SJCRH30 (cell line): ENCODE measurements around the gene MOB1B. TPM values are rescaled to one million over a fixed set of nuclear protein-coding genes. Genes with fewer than 3 reads are reported as not detected.

Experiments
- DNase-seq, 2 experiments: peaks; one replicate each; pipeline ENCODE4 v3.0.0-alpha.2; 2015 to 2020
- H3K27ac ChIP-seq: fragments of 250-450 bp; sonication (Bioruptor Pico); 2 replicates; pipeline ENCODE4 v1.5.1; 2020; ENCODE audit warnings: mild to moderate bottlenecking, moderate library complexity
- H3K27me3 ChIP-seq: fragments of 250-450 bp; sonication (Bioruptor Pico); 2 replicates; pipeline ENCODE4 v1.5.1; 2020; ENCODE audit warnings: mild to moderate bottlenecking, moderate library complexity
- H3K36me3 ChIP-seq: fragments of 250-450 bp; sonication (Bioruptor Pico); 2 replicates; pipeline ENCODE4 v1.5.1; 2020; ENCODE audit warnings: mild to moderate bottlenecking, moderate library complexity
- H3K4me1 ChIP-seq: fragments of 250-450 bp; sonication (Bioruptor Pico); 2 replicates; pipeline ENCODE4 v1.5.1; 2020; ENCODE audit warnings: mild to moderate bottlenecking, moderate library complexity
- H3K4me3 ChIP-seq: fragments of 250-450 bp; sonication (Bioruptor Pico); 2 replicates; pipeline ENCODE4 v1.5.1; 2020; ENCODE audit warnings: mild to moderate bottlenecking, moderate library complexity
- H3K9me3 ChIP-seq: fragments of 250-450 bp; sonication (Bioruptor Pico); replicated peaks from 2 replicates; pipeline ENCODE4 v1.5.1; 2020; ENCODE audit warnings: mild to moderate bottlenecking, moderate library complexity
- total RNA-seq: library from RNA; depleted of rRNA; stranded (reverse); fragments of >200 nt; shearing (Covaris generic); gene quantifications from 2 replicates; pipeline ENCODE4 v1.2.3, GENCODE V29; 2014; rRNA removed

Gene MOB1B
- 17.9 and 20.4 TPM in 2 replicates for total RNA-seq

DNA sequence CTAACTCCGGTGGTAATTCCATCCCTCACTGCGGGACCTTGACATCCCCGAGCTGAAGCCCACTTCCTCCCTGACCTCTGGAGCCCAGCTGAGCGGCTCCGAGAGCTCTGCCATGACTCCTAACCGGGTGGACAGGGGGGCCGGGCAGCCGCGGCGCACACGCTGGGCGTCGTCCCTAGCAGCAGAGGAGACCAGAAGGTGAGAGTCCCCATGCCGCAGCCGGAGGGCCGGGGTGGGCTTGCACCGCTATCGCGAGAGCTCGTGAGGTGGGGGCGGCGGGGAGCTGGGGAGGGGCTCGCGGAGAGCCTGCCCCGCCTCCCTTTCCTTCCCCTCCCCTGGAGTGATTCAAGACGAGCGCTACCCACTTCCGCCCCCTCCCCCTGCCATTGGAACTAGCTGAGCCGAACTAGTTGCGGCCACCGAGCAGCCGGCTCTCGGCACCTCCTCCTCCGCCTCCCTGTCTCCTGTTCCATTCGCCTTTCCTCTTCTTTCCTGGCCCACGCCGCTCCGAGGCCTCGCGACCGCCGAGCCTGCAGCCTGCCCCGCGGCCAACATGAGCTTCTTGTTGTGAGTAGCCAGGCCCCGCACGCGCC, at the start of gene MOB1B:
Gene MOB1B, plus strand, starts transcription at position 386 of the 593 bp plus-strand sequence. Its CDS starts 168 bp downstream, at position 554.
- Histone ChIP-seq H3K4me3 (peak within 1 kb of the TSS; percentile 84), H3K9me3 (no peaks in the 10 kb centered on the region), H3K36me3 (peaks cover 17% of the 10 kb centered on the region), H3K4me1 (no peaks in the 10 kb centered on the region), H3K27ac (peak within 1 kb of the TSS; percentile 63), H3K27me3 (no peaks in the 10 kb centered on the region)
- peak; percentile 94 to 96 for DNase-seq

GRCh38 chr4:70855464-70855863, 46.7 kb upstream of the MOB1B start:
- Histone ChIP-seq H3K4me1 (no peaks in the 10 kb centered on the region), H3K36me3 (no peaks in the 10 kb centered on the region), H3K27me3 (peaks cover 10% of the 10 kb centered on the region; the same call in 1 of the 2 replicates), H3K27ac (no peak overlapping the region), H3K4me3 (no peak overlapping the region), H3K9me3 (no peaks in the 10 kb centered on the region; the same call in 1 of the 2 replicates)
- no peak for DNase-seq

DNA sequence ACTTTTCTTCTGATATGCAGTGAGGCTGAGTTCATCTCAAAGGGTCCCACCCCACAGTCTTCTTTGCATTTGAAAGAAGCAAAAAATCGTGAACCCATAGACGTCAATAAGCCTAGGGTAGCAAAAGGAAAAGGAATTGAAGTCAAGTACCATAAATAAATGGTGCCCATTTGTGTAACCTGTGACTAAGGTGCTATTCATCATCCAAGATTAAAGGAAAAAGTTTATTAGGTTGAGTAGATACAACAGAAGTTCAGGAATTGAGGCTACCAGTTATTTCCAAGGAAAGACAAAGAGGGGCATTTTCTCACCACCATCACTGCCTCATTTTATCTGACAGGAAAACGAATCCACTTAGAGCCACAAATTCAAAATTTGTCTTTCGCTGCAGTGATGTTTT, 43.7 kb upstream of the MOB1B start:
- Histone ChIP-seq H3K9me3 (no peaks in the 10 kb centered on the region), H3K4me1 (no peaks in the 10 kb centered on the region), H3K36me3 (no peaks in the 10 kb centered on the region), H3K27me3 (peaks cover 7% of the 10 kb centered on the region; the same call in 1 of the 2 replicates), H3K4me3 (no peak overlapping the region), H3K27ac (no peak overlapping the region)
- no peak for DNase-seq

- H3K27me3 ChIP-seq, result 0 out of 2 replicates have a peak, but pooled peaks cover 6% of the 10 kb centered on the region
- H3K4me1 ChIP-seq, result no peaks in the 10 kb centered on the region
- no peak for DNase-seq
- no peak overlapping the region for H3K4me3 ChIP-seq
- no peaks in the 10 kb centered on the region for H3K36me3 ChIP-seq
- no peaks in the 10 kb centered on the region for H3K9me3 ChIP-seq
- no peak overlapping the region for H3K27ac ChIP-seq
Observed at GRCh38 chr4:70859066-70859465, 43.1 kb upstream of the MOB1B start.

DNA sequence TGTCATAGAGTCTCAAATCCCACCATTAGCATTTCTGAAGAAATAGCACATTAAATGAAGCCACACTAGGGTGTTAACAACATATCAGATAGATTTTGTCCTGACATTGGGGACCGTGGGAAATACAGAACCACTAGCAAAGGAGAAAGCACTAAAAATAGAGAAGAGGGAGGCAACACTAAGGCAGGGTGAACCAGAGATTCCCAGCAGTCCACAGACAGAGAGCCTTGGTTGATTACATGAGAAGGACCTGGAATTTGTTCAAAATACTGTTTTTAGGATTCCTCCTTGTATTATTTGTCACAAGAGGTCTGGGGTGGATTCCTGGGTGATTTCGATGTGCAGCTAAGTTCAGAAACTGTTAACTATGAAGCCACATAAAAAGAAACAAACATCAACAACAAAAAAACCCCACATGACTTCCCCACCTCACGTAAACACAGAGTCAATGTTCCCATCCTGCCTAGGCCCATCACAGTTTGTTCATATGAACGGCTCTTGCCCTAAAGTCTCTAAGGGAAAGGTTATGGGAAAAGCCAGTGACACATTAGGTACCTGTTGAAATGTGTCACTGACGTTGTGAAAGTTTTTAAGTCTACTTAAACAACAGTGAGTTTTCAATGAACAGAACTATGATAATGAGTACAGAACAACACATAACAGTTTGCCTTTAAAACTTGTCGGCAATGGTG, 38.9 kb upstream of the MOB1B start:
- DNase-seq, result no peak
- H3K9me3 ChIP-seq, result no peaks in the 10 kb centered on the region
- H3K27me3 ChIP-seq, result 0 out of 2 replicates have a peak, but pooled peaks cover 6% of the 10 kb centered on the region
- no peaks in the 10 kb centered on the region for H3K36me3 ChIP-seq
- no peak overlapping the region for H3K4me3 ChIP-seq
- H3K4me1 ChIP-seq, result no peaks in the 10 kb centered on the region
- H3K27ac ChIP-seq, result no peak overlapping the region

- DNase-seq, result no peak
- Histone ChIP-seq H3K36me3 (no peaks in the 10 kb centered on the region), H3K4me3 (no peak overlapping the region), H3K9me3 (no peaks in the 10 kb centered on the region), H3K4me1 (no peaks in the 10 kb centered on the region), H3K27me3 (no peaks in the 10 kb centered on the region), H3K27ac (no peak overlapping the region)
Observed at GRCh38 chr4:70868778-70869177, 33.4 kb upstream of the MOB1B start.

GRCh38 chr4:70873216-70873615, 29.0 kb upstream of the MOB1B start:
- no peaks in the 10 kb centered on the region for H3K4me1 ChIP-seq
- H3K27ac ChIP-seq, result no peak overlapping the region
- no peaks in the 10 kb centered on the region for H3K9me3 ChIP-seq
- no peak for DNase-seq
- H3K4me3 ChIP-seq, result no peak overlapping the region
- no peaks in the 10 kb centered on the region for H3K36me3 ChIP-seq
- peaks cover 4% of the 10 kb centered on the region; the same call in 1 of the 2 replicates for H3K27me3 ChIP-seq

DNA sequence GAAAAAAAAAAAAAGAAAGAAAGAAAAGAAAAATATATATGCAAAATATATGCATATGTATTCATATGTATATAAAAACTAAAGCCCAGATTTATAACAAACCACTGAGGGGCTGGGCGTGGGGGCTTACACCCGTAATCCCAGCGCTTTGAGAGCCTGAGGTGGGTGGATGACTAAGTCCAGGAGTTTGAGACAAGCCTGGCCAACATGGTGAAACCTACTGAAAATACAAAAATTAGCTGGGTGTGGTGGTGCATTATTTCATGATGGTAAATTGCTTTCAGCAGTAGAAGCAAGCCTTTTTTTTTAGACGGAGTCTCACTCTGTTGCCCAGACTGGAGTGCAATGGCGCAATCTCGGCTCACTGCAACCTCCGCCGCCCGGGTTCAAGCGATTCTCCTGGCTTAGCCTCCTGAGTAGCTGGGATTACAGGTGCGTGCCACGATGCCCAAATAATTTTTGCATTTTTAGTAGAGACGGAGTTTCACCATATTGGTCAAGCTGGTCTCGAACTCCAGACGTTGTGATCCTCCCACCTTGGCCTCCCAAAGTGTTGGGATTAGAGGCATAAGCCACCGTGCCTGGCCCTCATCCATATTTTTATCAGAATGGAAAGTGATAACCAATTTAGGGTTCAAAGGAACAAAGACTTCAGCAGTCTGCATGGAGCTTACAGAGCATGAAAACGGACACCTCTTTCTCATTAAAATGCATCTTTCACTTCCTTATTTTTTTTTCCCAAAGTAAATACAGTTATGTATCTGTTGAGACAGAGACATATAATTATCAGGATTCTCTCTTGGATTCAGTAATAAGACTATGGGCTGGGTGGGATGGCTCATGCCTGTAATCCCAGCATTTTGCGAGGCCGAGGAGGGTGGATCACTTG, 27.7 kb upstream of the MOB1B start:
- no peaks in the 10 kb centered on the region for H3K36me3 ChIP-seq
- no peak for DNase-seq

DNA sequence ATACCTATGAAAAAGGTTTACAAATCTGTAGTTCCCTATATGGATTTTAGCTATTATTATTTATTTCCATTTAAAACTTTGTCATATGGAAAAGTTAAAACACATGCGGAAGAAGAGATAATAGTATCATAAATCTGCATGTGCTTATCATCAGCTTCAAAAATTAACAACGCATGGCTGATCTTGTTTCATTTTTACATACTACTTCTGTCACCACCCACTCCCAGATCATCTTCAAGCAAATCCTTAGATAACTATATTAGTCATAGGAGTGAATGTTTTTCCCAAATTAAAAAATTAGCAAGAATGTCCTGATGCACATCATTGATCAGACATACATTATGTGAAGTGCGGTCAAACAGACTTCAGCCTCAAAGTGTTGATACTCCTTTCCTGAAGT, 24.6 kb upstream of the MOB1B start:
- no peak for DNase-seq
- H3K27me3 ChIP-seq, result peaks cover 4% of the 10 kb centered on the region; the same call in 1 of the 2 replicates
- H3K4me1 ChIP-seq, result no peaks in the 10 kb centered on the region
- H3K36me3 ChIP-seq, result no peaks in the 10 kb centered on the region
- no peak overlapping the region for H3K4me3 ChIP-seq
- no peak overlapping the region for H3K27ac ChIP-seq
- no peaks in the 10 kb centered on the region for H3K9me3 ChIP-seq

More for the DNA sequence above, 27.7 kb upstream of the MOB1B start:
- Histone ChIP-seq H3K4me3 (no peak overlapping the region), H3K27ac (no peak overlapping the region), H3K4me1 (no peaks in the 10 kb centered on the region), H3K9me3 (no peaks in the 10 kb centered on the region), H3K27me3 (peaks cover 4% of the 10 kb centered on the region; the same call in 1 of the 2 replicates)

- H3K27me3 ChIP-seq, result peaks cover 4% of the 10 kb centered on the region; the same call in 1 of the 2 replicates
- no peak overlapping the region for H3K27ac ChIP-seq
- no peak overlapping the region for H3K4me3 ChIP-seq
- no peaks in the 10 kb centered on the region for H3K4me1 ChIP-seq
- no peaks in the 10 kb centered on the region for H3K36me3 ChIP-seq
- no peaks in the 10 kb centered on the region for H3K9me3 ChIP-seq
- no peak for DNase-seq
Observed at GRCh38 chr4:70880739-70881138, 21.4 kb upstream of the MOB1B start.

GRCh38 chr4:70885174-70885573, 17.0 kb upstream of the MOB1B start:
- H3K4me1 ChIP-seq, result no peaks in the 10 kb centered on the region
- no peak for DNase-seq
- H3K27me3 ChIP-seq, result no peaks in the 10 kb centered on the region
- no peaks in the 10 kb centered on the region for H3K36me3 ChIP-seq
- no peak overlapping the region for H3K27ac ChIP-seq
- no peak overlapping the region for H3K4me3 ChIP-seq
- no peaks in the 10 kb centered on the region for H3K9me3 ChIP-seq

DNA sequence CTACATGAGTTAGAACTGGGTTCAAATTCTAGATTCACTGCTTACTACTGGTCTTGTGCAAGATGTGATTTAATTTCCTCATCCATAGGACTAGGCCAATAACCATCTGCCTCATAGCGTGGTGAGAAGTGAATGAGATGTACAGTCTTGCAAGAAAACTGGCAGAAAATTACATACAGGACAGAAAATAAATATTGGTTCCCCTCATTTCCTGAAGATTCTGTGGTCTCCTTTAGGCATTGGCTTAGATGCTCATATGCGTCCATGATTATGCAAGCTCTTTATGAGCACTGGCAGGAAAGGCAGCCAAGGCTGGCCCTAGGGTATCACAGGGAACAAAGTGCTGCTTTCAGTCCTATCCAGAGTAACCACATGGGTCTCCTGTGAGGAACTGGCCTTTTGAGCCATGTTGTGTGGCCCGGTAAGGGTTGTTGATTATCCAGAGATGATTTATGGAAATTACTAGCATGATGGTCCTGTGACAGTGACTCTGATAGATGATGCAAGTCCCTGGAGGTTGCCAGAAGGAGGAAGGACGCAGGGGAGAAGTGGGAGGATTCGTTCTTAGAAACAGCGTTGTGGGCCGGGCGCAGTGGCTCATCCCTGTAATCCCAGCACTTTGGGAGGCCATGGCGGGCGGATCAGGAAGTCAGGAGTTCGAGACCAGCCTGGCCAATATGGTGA, 9.9 kb upstream of the MOB1B start:
- Histone ChIP-seq H3K27me3 (no peaks in the 10 kb centered on the region), H3K27ac (no peak overlapping the region)
- DNase-seq, result no peak

GRCh38 chr4:70893790-70894189, 8.4 kb upstream of the MOB1B start:
- H3K9me3 ChIP-seq, result peaks cover 3% of the 10 kb centered on the region
- no peak overlapping the region for H3K4me3 ChIP-seq
- H3K4me1 ChIP-seq, result peaks cover 10% of the 10 kb centered on the region
- no peaks in the 10 kb centered on the region for H3K27me3 ChIP-seq
- no peak for DNase-seq
- no peak overlapping the region for H3K27ac ChIP-seq
- H3K36me3 ChIP-seq, result no peaks in the 10 kb centered on the region

More for the DNA sequence above, 9.9 kb upstream of the MOB1B start:
- no peaks in the 10 kb centered on the region for H3K36me3 ChIP-seq
- peaks cover 3% of the 10 kb centered on the region for H3K9me3 ChIP-seq
- peaks cover 10% of the 10 kb centered on the region for H3K4me1 ChIP-seq
- no peak overlapping the region for H3K4me3 ChIP-seq

DNA sequence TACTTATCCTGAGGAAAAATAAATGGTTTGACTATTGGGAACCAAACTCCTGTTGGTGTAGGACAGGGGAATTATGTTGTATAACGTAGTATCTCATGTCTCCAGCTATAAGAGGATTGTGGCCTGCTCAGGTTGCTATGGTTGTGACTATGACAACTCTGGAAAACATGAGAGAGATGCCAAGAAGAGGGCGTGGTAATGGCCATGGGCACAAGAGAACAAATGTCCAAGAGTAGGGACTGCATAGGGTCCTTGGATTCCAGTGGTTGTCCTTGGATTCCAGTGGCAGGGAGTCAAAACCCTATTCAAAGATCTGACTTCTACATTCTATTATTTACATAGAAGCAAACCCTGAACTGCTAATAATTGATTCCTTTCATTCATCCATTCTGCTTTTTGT, 6.8 kb upstream of the MOB1B start:
- H3K36me3 ChIP-seq, result no peaks in the 10 kb centered on the region
- H3K27me3 ChIP-seq, result no peaks in the 10 kb centered on the region
- peaks cover 3% of the 10 kb centered on the region for H3K9me3 ChIP-seq
- no peak overlapping the region for H3K27ac ChIP-seq
- H3K4me3 ChIP-seq, result no peak overlapping the region
- peak; percentile 16 to 18 for DNase-seq
- peaks cover 10% of the 10 kb centered on the region for H3K4me1 ChIP-seq
